Hepatocyte (in vitro differentiated cells): ENCODE measurements around the gene NPTX1. TPM values are rescaled to one million over a fixed set of nuclear protein-coding genes. Genes with fewer than 3 reads are reported as not detected.

Experiments used
- DNase-seq: peaks from one replicate; pipeline ENCODE4 v3.0.0-alpha.2; 2016; ENCODE audit warnings: low spot score
- H2AFZ ChIP-seq: fragments of 200-600 bp; sonication (generic); 2 replicates; pipeline ENCODE4 v1.6.0; 2016; ENCODE audit warnings: antibody characterized with exemption, mild to moderate bottlenecking
- H3K27ac ChIP-seq: fragments of 200-600 bp; sonication (generic); 2 replicates; pipeline ENCODE4 v1.5.1; 2016; ENCODE audit warnings: mild to moderate bottlenecking
- H3K27me3 ChIP-seq: fragments of 200-600 bp; sonication (generic); 2 replicates; pipeline ENCODE4 v1.6.1; 2016
- H3K36me3 ChIP-seq: fragments of 200-600 bp; sonication (generic); replicated peaks from 2 replicates; pipeline ENCODE4 v1.5.1; 2016; ENCODE audit warnings: low read depth; ENCODE audit not compliant: insufficient read depth
- H3K4me1 ChIP-seq: fragments of 200-600 bp; sonication (generic); 2 replicates; pipeline ENCODE4 v1.5.1; 2016; ENCODE audit warnings: mild to moderate bottlenecking, moderate library complexity; ENCODE audit not compliant: insufficient read depth
- H3K4me2 ChIP-seq: fragments of 200-600 bp; sonication (generic); 2 replicates; pipeline ENCODE4 v1.6.0; 2016
- H3K4me3 ChIP-seq: fragments of 200-600 bp; sonication (generic); 2 replicates; pipeline ENCODE4 v1.5.1; 2016; ENCODE audit warnings: mild to moderate bottlenecking
- H3K79me2 ChIP-seq: fragments of 200-600 bp; sonication (generic); 2 replicates; pipeline ENCODE4 v1.6.0; 2017; ENCODE audit warnings: mild to moderate bottlenecking
- H3K9me2 ChIP-seq: fragments of 200-600 bp; sonication (generic); replicated peaks from 2 replicates; pipeline ENCODE4 v1.6.0; 2017; ENCODE audit warnings: mild to moderate bottlenecking; ENCODE audit not compliant: insufficient read depth
- H3K9me3 ChIP-seq: fragments of 200-600 bp; sonication (generic); 2 replicates; pipeline ENCODE4 v1.5.1; 2016; ENCODE audit warnings: low read depth, mild to moderate bottlenecking
- H4K20me1 ChIP-seq: fragments of 200-600 bp; sonication (generic); 2 replicates; pipeline ENCODE4 v1.6.0; 2016; ENCODE audit warnings: mild to moderate bottlenecking; ENCODE audit not compliant: insufficient read depth, poor library complexity, severe bottlenecking
- CTCF ChIP-seq: fragments of 200-600 bp; sonication (generic); IDR thresholded peaks from 2 replicates; pipeline ENCODE4 v1.5.1; 2016; ENCODE audit warnings: antibody characterized with exemption, mild to moderate bottlenecking; ENCODE audit not compliant: poor library complexity
- EZH2 ChIP-seq: fragments of 200-600 bp; sonication (generic); IDR thresholded peaks from 2 replicates; pipeline ENCODE4 v1.6.1; 2016; ENCODE audit warnings: antibody characterized with exemption, mild to moderate bottlenecking, borderline replicate concordance
- EZH2phosphoT487 ChIP-seq: fragments of 200-600 bp; sonication (generic); IDR thresholded peaks from one replicate; pipeline ENCODE4 v1.6.1; 2018; ENCODE audit warnings: antibody characterized with exemption, mild to moderate bottlenecking, low read depth, moderate library complexity; ENCODE audit not compliant: unreplicated experiment, severe bottlenecking
- WGBS: methylation state at CpG from one replicate; pipeline ENCODE4 v1.1.6; 2016; ENCODE audit warnings: low lambda C conversion rate; ENCODE audit errors: missing lambda C conversion rate; 5-methylcytosine and 5-hydroxymethylcytosine counted together
- polyA plus RNA-seq: library from polyadenylated mRNA; unstranded; fragments of >200 nt; fragmentation: Nextera tagmentation; extraction: Ambion mirVana; gene quantifications from 2 replicates; pipeline ENCODE4 v1.2.1, GENCODE V29; 2016
- total RNA-seq: library from RNA; depleted of rRNA; stranded (reverse); fragments of >200 nt; gene quantifications from 2 replicates; pipeline ENCODE4 v1.2.3, GENCODE V29; 2014

Gene NPTX1
- total and polyA plus RNA-seq, 2 experiments from 2014 or later: 0.70 to 2.1 TPM

DNA sequence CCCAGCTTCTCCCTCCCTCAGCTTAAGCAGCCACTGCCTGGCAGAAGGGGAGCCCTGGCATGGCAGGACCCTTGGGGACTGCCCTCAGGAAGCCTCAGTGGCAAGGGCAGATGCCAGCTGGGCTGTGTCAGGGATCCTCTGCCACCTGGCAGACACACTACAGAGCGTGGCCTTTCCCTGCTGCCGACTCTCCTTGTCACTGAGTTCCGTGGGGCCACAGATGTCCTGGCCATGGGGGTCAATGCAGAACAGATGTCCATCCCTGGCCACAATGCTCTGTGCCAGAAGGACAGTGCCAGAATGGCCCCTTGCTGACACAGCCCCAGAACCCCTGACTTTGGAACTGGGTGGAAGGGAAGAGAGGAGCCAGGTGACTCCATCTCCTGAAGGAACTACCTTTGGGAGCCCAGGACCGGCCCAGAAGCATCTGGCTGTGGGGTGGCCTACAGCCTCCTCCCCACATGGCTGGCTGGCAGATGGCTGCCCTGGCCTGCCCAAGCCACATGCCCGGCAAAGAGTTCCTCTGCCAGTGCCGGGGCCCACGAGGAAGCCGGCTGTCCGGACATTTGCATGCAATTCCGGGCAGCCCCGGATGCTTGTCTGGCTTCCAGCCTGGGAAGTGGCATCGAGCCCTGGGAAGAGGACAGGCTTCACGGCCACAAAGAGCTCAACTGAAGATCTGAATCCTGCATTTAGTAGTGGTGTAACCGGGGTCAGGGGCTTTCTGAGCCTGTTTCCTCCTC lies 24.1 kb downstream of the NPTX1 start:
- WGBS: 92% methylated on average over 14 of the region's 14 CpGs
- no peak overlapping the region for H2AFZ ChIP-seq
- TF ChIP-seq EZH2: no peak
- no peak for TF ChIP-seq EZH2phosphoT487
- TF ChIP-seq CTCF: no peak

DNA sequence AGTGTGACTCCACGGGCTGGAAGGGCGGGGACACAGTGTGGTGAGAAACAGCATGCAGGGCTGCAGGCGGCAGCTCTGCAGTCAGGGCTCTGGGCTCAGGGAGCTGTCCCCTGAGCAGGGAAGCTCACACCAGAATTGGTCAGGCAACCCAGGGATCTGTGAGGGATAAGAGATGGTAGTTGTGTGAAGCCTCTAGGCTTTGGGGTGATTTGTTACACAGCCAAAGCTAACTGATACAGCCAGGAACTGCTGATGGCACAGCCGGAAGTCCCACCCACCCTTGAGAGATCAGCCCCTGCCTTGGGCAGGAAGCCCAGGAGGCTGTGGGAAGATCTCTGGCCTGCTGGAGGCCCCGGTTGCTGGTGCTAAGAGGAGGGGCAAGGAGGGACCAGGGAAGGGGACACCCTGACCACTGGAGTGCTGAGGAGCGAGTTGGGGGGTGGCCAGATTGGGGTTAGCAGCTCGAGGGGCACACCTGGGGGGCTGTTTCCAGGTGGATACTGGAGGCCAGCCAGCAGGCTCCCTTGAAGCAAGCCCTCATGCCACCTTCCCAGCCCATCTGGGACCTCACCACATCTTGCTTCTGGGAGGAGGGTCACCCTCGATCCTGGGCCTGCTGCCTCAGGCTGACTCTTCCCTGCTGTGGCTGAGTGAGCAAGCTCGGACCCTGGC lies 25.2 kb downstream of the NPTX1 start:
- Histone ChIP-seq H3K27ac (no peak overlapping the region), H3K79me2 (no peaks in the 10 kb centered on the region), H2AFZ (no peak overlapping the region), H3K9me2 (no peaks in the 10 kb centered on the region), H4K20me1 (no peaks in the 10 kb centered on the region), H3K27me3 (no peaks in the 10 kb centered on the region), H3K4me2 (no peak overlapping the region), H3K36me3 (no peaks in the 10 kb centered on the region), H3K4me3 (no peak overlapping the region), H3K4me1 (peaks cover 17% of the 10 kb centered on the region), H3K9me3 (no peaks in the 10 kb centered on the region)
- no peak for DNase-seq
- no peak for TF ChIP-seq EZH2phosphoT487
- TF ChIP-seq EZH2: no peak
- no peak for TF ChIP-seq CTCF
- WGBS: 89% methylated on average over 9 of the region's 9 CpGs

More for the DNA sequence above, 24.1 kb downstream of the NPTX1 start:
- no peaks in the 10 kb centered on the region for H3K9me3 ChIP-seq
- no peaks in the 10 kb centered on the region for H3K79me2 ChIP-seq
- H3K36me3 ChIP-seq: no peaks in the 10 kb centered on the region
- H3K4me1 ChIP-seq: peaks cover 17% of the 10 kb centered on the region
- H3K9me2 ChIP-seq: no peaks in the 10 kb centered on the region
- H3K27ac ChIP-seq: no peak overlapping the region
- DNase-seq: no peak
- no peak overlapping the region for H3K4me2 ChIP-seq
- H4K20me1 ChIP-seq: no peaks in the 10 kb centered on the region
- no peak overlapping the region for H3K4me3 ChIP-seq
- no peaks in the 10 kb centered on the region for H3K27me3 ChIP-seq

DNA sequence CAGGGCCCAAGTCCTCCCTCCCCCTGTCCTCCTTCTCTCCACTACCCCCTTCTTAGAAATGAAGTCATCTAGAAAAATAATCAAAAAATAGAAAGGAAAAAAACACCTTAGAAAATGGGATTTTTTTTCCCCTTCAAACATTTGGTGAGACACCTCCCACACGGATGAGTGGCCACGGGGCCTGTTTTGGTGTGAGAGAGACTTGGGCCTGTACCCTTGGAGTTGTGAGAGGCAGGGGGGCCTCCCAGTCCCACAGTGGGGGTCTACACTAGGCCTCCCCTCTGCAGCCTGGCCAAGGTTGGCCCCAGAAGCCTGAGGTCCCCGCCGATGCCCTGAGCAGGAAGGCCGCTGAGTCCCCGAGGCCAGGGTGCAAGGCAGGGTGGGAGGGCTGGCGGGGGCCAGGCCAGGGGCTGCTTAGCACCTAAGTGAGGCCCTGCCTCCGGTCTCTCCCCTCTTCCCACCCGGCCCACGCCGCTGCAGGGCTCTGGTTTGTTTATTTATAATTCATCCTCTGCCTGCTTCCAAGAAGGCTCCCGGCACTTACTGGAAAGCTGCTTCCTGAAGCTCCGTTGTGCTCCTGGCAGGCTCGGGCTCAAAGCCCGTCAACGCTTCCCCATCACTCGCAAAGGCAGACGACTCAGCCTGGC lies 26.4 kb downstream of the NPTX1 start:
- no peak overlapping the region for H3K4me2 ChIP-seq
- 47% methylated on average over 15 of the region's 18 CpGs for WGBS

More for the DNA sequence above, 26.4 kb downstream of the NPTX1 start:
- no peaks in the 10 kb centered on the region for H3K36me3 ChIP-seq
- no peaks in the 10 kb centered on the region for H3K27me3 ChIP-seq
- no peaks in the 10 kb centered on the region for H3K79me2 ChIP-seq
- no peaks in the 10 kb centered on the region for H4K20me1 ChIP-seq
- no peaks in the 10 kb centered on the region for H3K9me3 ChIP-seq
- no peak overlapping the region for H3K27ac ChIP-seq
- H3K4me1 ChIP-seq: peaks cover 10% of the 10 kb centered on the region
- H2AFZ ChIP-seq: no peak overlapping the region
- no peaks in the 10 kb centered on the region for H3K9me2 ChIP-seq
- TF ChIP-seq EZH2 (no peak), EZH2phosphoT487 (no peak), CTCF (no peak)
- H3K4me3 ChIP-seq: no peak overlapping the region
- DNase-seq: no peak
